ENCODE results near the gene HOXD9.

HOXD9 gene

GRCh38 chr2:176172007-176172894 is 49.7 kb downstream of the HOXD9 start:
- no peak for DNase-seq

GRCh38 chr2:176172895-176173566 is 50.5 kb downstream of the HOXD9 start:
- DNase-seq, result no peak

- DNase-seq, result no peak
Measured at GRCh38 chr2:176173567-176174381, 51.3 kb downstream of the HOXD9 start.

GRCh38 chr2:176174382-176174823 is 51.9 kb downstream of the HOXD9 start:
- no peak for DNase-seq

Measured in activated CD4-positive, CD25-positive, alpha-beta regulatory T cell treated with anti-CD3 and anti-CD28 coated beads, Interleukin-2, amount 50 U/mL, for 72 hours (primary cell).